Activated CD4-positive, alpha-beta T cell treated with anti-CD3 and anti-CD28 coated beads, Interleukin-2, amount 10 ng/mL, durations not matched to agents 24 days and 14 days (primary cell): Measurements from ENCODE around the gene THOC6. TPM values are rescaled to one million over a fixed set of nuclear protein-coding genes. Genes with fewer than 3 reads are reported as not detected.

Experiments used
- DNase-seq: peaks from one replicate; pipeline ENCODE4 v3.0.0; 2022
- H3K27ac Mint-ChIP-seq: one replicate; pipeline ENCODE4 v1.8.0; 2022; ENCODE audit warnings: mild to moderate bottlenecking, mixed read lengths
- H3K27me3 Mint-ChIP-seq: one replicate; pipeline ENCODE4 v1.8.0; 2022; ENCODE audit warnings: mixed read lengths
- H3K36me3 Mint-ChIP-seq: one replicate; pipeline ENCODE4 v1.8.0; 2022; ENCODE audit warnings: low read depth, mild to moderate bottlenecking, mixed read lengths
- H3K4me1 Mint-ChIP-seq: one replicate; pipeline ENCODE4 v1.8.0; 2021; ENCODE audit warnings: mixed read lengths
- H3K4me3 Mint-ChIP-seq: one replicate; pipeline ENCODE4 v1.8.0; 2022; ENCODE audit warnings: mild to moderate bottlenecking, moderate library complexity, mixed read lengths
- H3K9me3 Mint-ChIP-seq: one replicate; pipeline ENCODE4 v1.8.0; 2021; ENCODE audit warnings: mixed read lengths
- intact Hi-C: fragments of 100-400 bp; cut with micrococcal nuclease; formaldehyde crosslinking; loops from one replicate; pipeline ENCODE4 v1.15.1; 2023
- total RNA-seq: library from RNA; stranded (reverse); gene quantifications from 2 replicates; pipeline ENCODE4 v1.2.3, GENCODE V29; 2022

Gene THOC6
- total RNA-seq = 55.3 and 57.0 TPM in 2 replicates

- peaks cover 45% of the 10 kb centered on the region for H3K4me1 Mint-ChIP-seq
Measured at GRCh38 chr16:3023669-3024478, at the start of gene THOC6, which contains the start of gene HCFC1R1. Gene THOC6, plus strand, starts transcription at chr16:3024035. Its CDS starts 292 bp downstream, at chr16:3024327. Gene HCFC1R1, minus strand, starts transcription at chr16:3023942. Its CDS starts 1 bp downstream, at chr16:3023941.

GRCh38 chr16:2974319-2975056 lies 49.3 kb upstream of the THOC6 start:
- Mint-ChIP-seq H3K4me1 (peaks cover 20% of the 10 kb centered on the region), H3K9me3 (no peaks in the 10 kb centered on the region), H3K4me3 (no peak overlapping the region), H3K27me3 (no peaks in the 10 kb centered on the region), H3K27ac (no peak overlapping the region), H3K36me3 (peaks cover 24% of the 10 kb centered on the region)
- no peak for DNase-seq
- intact Hi-C loops = no loop called here

More at GRCh38 chr16:3023669-3024478, at the start of gene THOC6, which contains the start of gene HCFC1R1:
- Mint-ChIP-seq H3K36me3 (peaks cover 19% of the 10 kb centered on the region), H3K4me3 (peak within 1 kb of the TSS; percentile 83), H3K9me3 (no peaks in the 10 kb centered on the region), H3K27me3 (peaks cover 2% of the 10 kb centered on the region), H3K27ac (peak within 1 kb of the TSS; percentile 95)
- intact Hi-C loops = loop anchor here (10.0 kb wide), 1 partner anchor 261 kb away; the partner anchor contains the start of gene ZNF263
- peak; percentile 99 for DNase-seq

DNA sequence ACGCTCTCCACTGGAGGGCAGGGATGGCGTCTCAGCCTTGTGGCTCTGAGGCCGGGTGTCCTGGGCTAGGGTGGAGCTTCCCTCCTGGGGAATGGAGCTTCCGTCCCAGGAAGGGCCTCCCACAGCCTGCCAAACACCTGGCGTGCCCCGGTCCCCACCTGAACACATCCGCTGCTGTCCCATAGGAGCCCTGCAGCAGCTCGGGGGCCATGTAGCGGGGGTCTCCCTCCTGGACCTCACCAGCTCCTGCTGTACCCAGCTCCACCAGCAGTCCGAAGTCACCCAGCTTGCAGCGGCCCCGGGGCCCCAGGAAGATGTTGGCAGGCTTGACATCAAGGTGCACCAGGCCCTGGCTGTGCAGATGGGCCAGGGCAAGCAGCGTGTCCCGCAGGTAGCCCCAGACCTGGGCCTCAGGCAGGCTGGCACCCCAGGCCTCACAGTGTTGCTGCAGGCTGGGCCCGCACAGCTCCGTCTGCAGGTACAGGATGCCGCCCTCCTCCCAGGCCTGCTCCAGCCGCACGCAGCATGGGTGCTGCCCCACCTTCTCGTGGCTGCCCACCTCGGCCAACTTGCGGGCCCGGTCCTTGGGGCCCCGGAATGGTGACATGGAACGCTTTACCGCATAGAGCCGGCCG lies 48.6 kb upstream of the THOC6 start:
- Mint-ChIP-seq H3K27ac (no peak overlapping the region), H3K4me1 (peaks cover 19% of the 10 kb centered on the region), H3K36me3 (peaks cover 27% of the 10 kb centered on the region), H3K27me3 (no peaks in the 10 kb centered on the region), H3K9me3 (no peaks in the 10 kb centered on the region), H3K4me3 (no peak overlapping the region)
- no peak for DNase-seq
- intact Hi-C loops = no loop called here

- Mint-ChIP-seq H3K9me3 (no peaks in the 10 kb centered on the region), H3K27ac (no peak overlapping the region), H3K36me3 (peaks cover 21% of the 10 kb centered on the region), H3K4me3 (no peak overlapping the region), H3K4me1 (peaks cover 15% of the 10 kb centered on the region), H3K27me3 (no peaks in the 10 kb centered on the region)
- DNase-seq = no peak
- intact Hi-C loops = no loop called here
Measured at GRCh38 chr16:2976201-2976600, 47.6 kb upstream of the THOC6 start.

DNA sequence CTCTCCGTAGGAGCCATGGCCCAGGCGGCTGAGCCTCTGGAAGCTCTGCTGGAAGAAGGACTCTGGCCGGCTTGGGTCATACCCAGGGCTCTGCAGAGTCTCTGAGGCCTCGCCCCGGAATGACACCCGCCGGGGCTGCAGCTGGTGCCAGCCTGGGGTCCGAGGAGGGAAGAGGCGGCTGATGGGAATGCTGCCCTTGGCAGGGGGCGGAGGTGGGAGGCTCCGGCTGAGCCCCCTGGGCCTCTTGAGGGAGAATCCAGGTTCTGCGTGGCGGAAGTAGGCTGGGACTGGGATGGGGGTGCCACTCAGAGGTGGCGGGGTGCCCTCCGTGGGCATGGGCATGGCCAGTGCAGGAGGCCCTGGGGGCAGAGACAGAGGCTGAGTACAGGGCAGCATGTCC lies 47.2 kb upstream of the THOC6 start:
- intact Hi-C loops = no loop called here
- no peak overlapping the region for H3K4me3 Mint-ChIP-seq
- H3K27ac Mint-ChIP-seq = no peak overlapping the region
- peaks cover 21% of the 10 kb centered on the region for H3K36me3 Mint-ChIP-seq
- peaks cover under 1% of the 10 kb centered on the region for H3K27me3 Mint-ChIP-seq
- no peaks in the 10 kb centered on the region for H3K9me3 Mint-ChIP-seq
- DNase-seq = no peak
- peaks cover 17% of the 10 kb centered on the region for H3K4me1 Mint-ChIP-seq

DNA sequence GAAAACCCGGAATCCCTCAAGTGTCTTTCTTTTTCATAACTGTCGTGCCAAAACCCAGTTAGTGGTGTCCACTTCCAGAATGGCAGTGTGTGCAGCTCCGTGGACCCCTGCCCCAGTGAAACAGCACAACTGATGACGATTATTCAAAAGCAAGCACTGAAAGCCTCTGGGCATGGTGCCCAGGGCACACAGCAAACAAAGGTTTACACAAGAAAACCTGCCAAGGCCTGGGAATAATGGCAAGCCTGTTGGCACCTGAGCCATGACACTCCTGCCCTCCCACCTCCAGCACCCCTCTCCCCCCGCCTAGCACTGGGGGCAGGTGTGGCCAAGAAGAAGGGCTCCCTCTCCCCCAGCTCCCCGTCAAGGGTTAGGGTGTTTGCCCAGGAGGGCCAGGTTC lies 46.4 kb upstream of the THOC6 start:
- Mint-ChIP-seq H3K27me3 (peaks cover 3% of the 10 kb centered on the region), H3K27ac (no peak overlapping the region), H3K4me3 (no peak overlapping the region), H3K4me1 (peaks cover 16% of the 10 kb centered on the region), H3K9me3 (no peaks in the 10 kb centered on the region), H3K36me3 (peaks cover 16% of the 10 kb centered on the region)
- intact Hi-C loops = no loop called here
- DNase-seq = no peak

GRCh38 chr16:2979669-2980226 lies 44.1 kb upstream of the THOC6 start:
- no peaks in the 10 kb centered on the region for H3K9me3 Mint-ChIP-seq
- H3K4me3 Mint-ChIP-seq = peak overlapping the region; percentile 95
- DNase-seq = peak; percentile 81
- intact Hi-C loops = loop anchor here (1.0 kb wide), 1 partner anchor 9 kb away; no protein-coding TSS in a partner anchor
- H3K36me3 Mint-ChIP-seq = peaks cover 12% of the 10 kb centered on the region
- peaks cover 6% of the 10 kb centered on the region for H3K27me3 Mint-ChIP-seq
- H3K27ac Mint-ChIP-seq = peak overlapping the region; percentile 84
- peaks cover 22% of the 10 kb centered on the region for H3K4me1 Mint-ChIP-seq

DNA sequence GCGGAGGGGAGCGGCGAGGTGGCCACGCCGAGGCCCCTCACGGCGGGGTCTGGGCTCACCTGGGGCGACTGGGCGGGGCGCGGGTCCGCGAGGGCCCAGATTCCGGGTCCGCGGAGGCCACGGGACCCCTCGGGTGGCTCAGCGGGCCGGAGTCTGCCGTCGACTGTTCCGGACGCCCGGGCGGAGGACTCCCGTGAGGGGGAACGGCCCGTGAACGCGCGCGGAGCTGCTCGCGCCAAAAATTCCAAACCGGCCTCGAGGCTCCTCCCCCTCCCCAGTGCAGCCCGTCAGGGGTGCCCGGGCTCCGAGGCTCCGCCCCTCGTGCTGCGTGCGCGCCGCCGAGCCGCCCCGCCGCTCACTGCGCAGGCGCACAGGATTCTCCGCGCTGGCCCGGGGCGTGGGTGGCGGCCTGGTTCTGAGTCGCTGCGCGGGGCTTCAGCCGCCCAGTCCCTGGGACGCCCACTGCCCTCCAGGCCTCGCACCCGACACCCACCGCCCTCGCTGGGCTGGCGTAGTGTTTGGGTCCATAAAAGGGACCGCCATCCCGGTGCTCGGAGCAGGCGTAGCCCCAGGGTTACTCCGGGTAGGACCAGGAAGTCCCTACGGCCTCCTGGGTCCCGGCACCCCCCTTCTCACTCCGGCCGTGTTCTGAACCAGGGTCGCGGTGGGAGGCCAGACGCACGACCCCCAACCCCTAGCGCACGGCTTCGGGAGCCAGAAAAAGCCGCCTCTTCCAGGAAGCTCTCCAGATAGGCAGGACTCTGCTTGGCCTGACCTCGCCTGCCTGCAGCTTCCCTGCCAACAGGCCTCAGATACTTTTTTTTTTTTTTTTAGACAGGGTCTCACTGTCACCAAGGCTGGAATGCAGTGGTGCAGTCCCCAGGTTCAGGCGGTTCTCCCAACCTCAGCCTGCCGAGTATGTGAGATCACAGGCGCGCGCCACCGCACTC lies 43.3 kb upstream of the THOC6 start, which contains the start of gene PKMYT1:
Gene PKMYT1 (minus strand): TSS at position 220 of the 950 bp plus-strand sequence. CDS start 789 bp downstream, outside the sequence.
- peak; percentile 99 for DNase-seq
- H3K9me3 Mint-ChIP-seq = no peaks in the 10 kb centered on the region
- H3K36me3 Mint-ChIP-seq = peaks cover 12% of the 10 kb centered on the region
- peaks cover 22% of the 10 kb centered on the region for H3K4me1 Mint-ChIP-seq
- H3K27ac Mint-ChIP-seq = peak within 1 kb of the TSS; percentile 85
- H3K27me3 Mint-ChIP-seq = peaks cover 6% of the 10 kb centered on the region
- intact Hi-C loops = loop anchor here (1.0 kb wide), 1 partner anchor 10 kb away; no protein-coding TSS in a partner anchor
- peak within 1 kb of the TSS; percentile 95 for H3K4me3 Mint-ChIP-seq

GRCh38 chr16:2981177-2981898 lies 42.5 kb upstream of the THOC6 start:
- no peaks in the 10 kb centered on the region for H3K9me3 Mint-ChIP-seq
- peak overlapping the region; percentile 95 for H3K4me3 Mint-ChIP-seq
- peaks cover 6% of the 10 kb centered on the region for H3K27me3 Mint-ChIP-seq
- peak overlapping the region; percentile 85 for H3K27ac Mint-ChIP-seq
- H3K4me1 Mint-ChIP-seq = peaks cover 22% of the 10 kb centered on the region
- peaks cover 10% of the 10 kb centered on the region for H3K36me3 Mint-ChIP-seq
- intact Hi-C loops = no loop called here
- peak; percentile 57 for DNase-seq

- H3K36me3 Mint-ChIP-seq = peaks cover 9% of the 10 kb centered on the region
- peak overlapping the region; percentile 83 for H3K27ac Mint-ChIP-seq
- H3K9me3 Mint-ChIP-seq = no peaks in the 10 kb centered on the region
- intact Hi-C loops = no loop called here
- DNase-seq = no peak
- H3K27me3 Mint-ChIP-seq = peaks cover 6% of the 10 kb centered on the region
- peak overlapping the region; percentile 95 for H3K4me3 Mint-ChIP-seq
- H3K4me1 Mint-ChIP-seq = peaks cover 21% of the 10 kb centered on the region
Measured at GRCh38 chr16:2981899-2982250, 42.0 kb upstream of the THOC6 start.

GRCh38 chr16:2982402-2982801 lies 41.4 kb upstream of the THOC6 start:
- Mint-ChIP-seq H3K4me1 (peaks cover 20% of the 10 kb centered on the region), H3K36me3 (peaks cover 8% of the 10 kb centered on the region), H3K27me3 (peaks cover 6% of the 10 kb centered on the region), H3K4me3 (peak overlapping the region; percentile 33), H3K27ac (no peak overlapping the region), H3K9me3 (no peaks in the 10 kb centered on the region)
- intact Hi-C loops = no loop called here
- DNase-seq = no peak

GRCh38 chr16:2983706-2984136 lies 40.1 kb upstream of the THOC6 start:
- DNase-seq = peak; percentile 92
- H3K4me3 Mint-ChIP-seq = peak overlapping the region; percentile 63
- no peak overlapping the region for H3K27ac Mint-ChIP-seq
- peaks cover 6% of the 10 kb centered on the region for H3K27me3 Mint-ChIP-seq
- no peaks in the 10 kb centered on the region for H3K9me3 Mint-ChIP-seq
- intact Hi-C loops = no loop called here
- H3K36me3 Mint-ChIP-seq = peaks cover 5% of the 10 kb centered on the region
- H3K4me1 Mint-ChIP-seq = peaks cover 16% of the 10 kb centered on the region
